SJSA1 (cell line): ENCODE data around the gene ALG1L2. TPM values are rescaled to one million over a fixed set of nuclear protein-coding genes. Genes with fewer than 3 reads are reported as not detected.
"Not testable (repeated sequence)": the region's sequence is repeated elsewhere in the genome, so short reads cannot be mapped to it uniquely, and the experiment has no call there.

Experiments used
- DNase-seq, 2 experiments: peaks; one replicate each; pipeline ENCODE4 v3.0.0-alpha.2; 2015 to 2020; ENCODE audit warnings: low spot score in 2 of 2, low read depth in 1 of 2
- H3K27ac ChIP-seq: fragments of 250-450 bp; sonication (Bioruptor Pico); 2 replicates; pipeline ENCODE4 v1.5.1; 2020; ENCODE audit warnings: mild to moderate bottlenecking, moderate library complexity
- H3K27me3 ChIP-seq: fragments of 250-450 bp; sonication (Bioruptor Pico); replicated peaks from 2 replicates; pipeline ENCODE4 v1.5.1; 2020; ENCODE audit warnings: mild to moderate bottlenecking, moderate library complexity
- H3K36me3 ChIP-seq: fragments of 250-450 bp; sonication (Bioruptor Pico); 2 replicates; pipeline ENCODE4 v1.5.1; 2020; ENCODE audit warnings: mild to moderate bottlenecking
- H3K4me1 ChIP-seq: fragments of 250-450 bp; sonication (Bioruptor Pico); replicated peaks from 2 replicates; pipeline ENCODE4 v1.6.1; 2021; ENCODE audit warnings: mild to moderate bottlenecking
- H3K4me3 ChIP-seq: fragments of 250-450 bp; sonication (Bioruptor Pico); 2 replicates; pipeline ENCODE4 v1.5.1; 2020; ENCODE audit warnings: mild to moderate bottlenecking
- H3K9me3 ChIP-seq: fragments of 250-450 bp; sonication (Bioruptor Pico); replicated peaks from 2 replicates; pipeline ENCODE4 v1.5.1; 2020; ENCODE audit warnings: mild to moderate bottlenecking
- total RNA-seq: library from RNA; depleted of rRNA; stranded (reverse); fragments of >200 nt; shearing (Covaris generic); gene quantifications from 2 replicates; pipeline ENCODE4 v1.2.3, GENCODE V29; 2014

Gene ALG1L2
- total RNA-seq, 1 experiment from 2014 or later: 1.8 TPM

DNA sequence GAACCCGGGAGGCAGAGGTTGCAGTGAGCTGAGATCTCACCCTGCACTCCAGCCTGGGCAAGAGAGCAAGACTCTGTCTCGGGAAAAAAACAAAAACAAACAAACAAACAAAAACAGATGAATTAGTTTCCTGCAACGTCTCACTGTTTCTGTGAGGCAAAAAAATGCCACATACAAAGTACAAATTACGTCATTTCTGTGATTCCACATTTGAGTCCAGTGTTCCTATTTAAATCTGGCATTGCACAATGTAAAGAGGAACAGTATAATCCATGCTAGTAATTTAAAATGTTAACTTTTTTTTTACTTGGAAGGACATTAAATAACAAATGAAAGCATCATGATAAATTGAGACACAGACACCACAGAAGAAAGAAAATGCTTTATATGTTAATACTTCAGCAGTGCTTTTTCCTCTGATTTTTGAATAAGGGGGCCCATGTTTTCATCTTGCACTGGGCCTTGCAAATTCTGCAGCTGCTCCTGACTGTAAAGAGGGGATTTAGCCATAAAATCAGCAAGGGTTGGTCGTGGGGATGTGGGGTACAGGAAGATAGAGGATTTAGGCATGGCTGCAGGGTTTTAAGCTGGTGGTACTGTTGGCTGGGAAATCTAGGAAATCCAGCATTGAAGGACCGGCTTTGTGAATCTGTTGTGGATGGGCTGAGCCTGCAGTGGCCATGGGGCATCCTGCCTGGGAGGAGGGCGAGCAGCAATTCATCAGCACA is 1.9 kb downstream of the ALG1L2 start:
- not testable (repeated sequence) for H3K27me3 ChIP-seq, H3K36me3 ChIP-seq, DNase-seq, H3K9me3 ChIP-seq, H3K4me3 ChIP-seq, H3K27ac ChIP-seq, H3K4me1 ChIP-seq

DNA sequence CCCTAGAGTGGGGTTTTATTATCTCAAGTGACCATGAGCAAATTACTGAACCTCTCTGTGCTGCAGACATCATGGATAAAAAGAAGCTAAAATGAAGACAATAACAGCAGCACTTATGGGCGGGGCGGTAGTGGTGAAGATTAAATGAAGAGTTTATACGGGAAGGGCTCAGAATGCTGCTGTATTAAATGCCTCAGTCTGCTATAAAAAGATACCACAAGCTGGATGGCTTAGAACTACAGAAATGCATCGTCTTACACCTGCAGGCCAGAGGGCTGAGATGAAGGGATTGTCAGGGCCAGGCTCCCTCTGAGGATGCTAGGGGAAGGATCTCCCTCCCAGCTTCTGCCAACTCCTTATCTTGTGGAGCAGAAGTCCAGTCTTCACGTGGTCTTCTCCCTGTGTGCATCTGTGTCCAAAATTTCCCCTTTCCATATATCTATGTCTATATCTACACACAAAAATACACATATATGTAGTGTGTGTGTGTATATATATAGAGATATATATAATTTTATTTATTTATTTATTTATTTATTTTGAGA is 2.9 kb downstream of the ALG1L2 start:
- Histone ChIP-seq H3K27me3 (no peaks in the 10 kb centered on the region), H3K4me3 (no peak overlapping the region), H3K36me3 (no peaks in the 10 kb centered on the region), H3K4me1 (no peaks in the 10 kb centered on the region), H3K9me3 (no peaks in the 10 kb centered on the region), H3K27ac (no peak overlapping the region)
- DNase-seq: no peak

DNA sequence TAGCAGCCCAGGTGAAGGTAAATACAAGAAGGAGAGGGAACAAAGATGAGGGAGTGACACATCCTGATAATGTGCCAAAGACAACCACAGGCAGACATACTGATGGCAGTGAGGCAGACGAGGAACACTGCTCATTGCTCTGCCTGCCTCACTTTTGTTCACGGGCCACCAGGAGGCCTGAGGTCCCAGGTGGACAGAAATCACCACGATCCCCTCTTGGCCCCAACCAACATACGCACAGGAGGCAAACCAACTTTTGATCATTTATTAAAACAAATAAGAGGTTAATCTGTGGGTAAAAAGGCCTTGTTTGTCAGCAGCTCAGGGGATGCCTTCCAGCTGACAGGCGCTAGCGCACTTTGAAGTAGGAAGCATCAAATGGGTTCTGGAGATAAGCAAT is 4.2 kb downstream of the ALG1L2 start:
- Histone ChIP-seq H3K36me3 (no peaks in the 10 kb centered on the region), H3K27me3 (no peaks in the 10 kb centered on the region), H3K4me1 (no peaks in the 10 kb centered on the region), H3K9me3 (no peaks in the 10 kb centered on the region), H3K27ac (no peak overlapping the region), H3K4me3 (no peak overlapping the region)
- no peak for DNase-seq

DNA sequence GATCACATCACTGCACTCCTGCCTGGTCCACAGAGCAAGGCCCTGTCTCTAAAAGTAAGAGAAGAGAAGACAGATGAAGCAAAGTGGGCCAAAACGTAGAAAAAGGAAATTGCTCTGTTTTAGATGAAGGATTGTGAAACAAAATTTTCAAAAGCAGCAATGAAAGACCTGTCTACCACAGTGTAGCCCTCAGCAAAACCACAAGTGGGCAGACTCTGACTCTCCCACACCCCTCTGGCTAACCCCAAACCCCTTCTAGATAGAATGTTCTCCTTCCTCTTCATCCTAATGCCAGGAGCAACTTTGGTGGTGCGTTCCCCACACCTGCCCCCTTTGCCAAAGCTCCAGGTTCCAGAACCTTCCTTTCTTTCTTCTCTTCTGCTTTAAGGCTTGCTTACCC is 5.0 kb downstream of the ALG1L2 start:
- H3K27ac ChIP-seq, H3K27me3 ChIP-seq, H3K9me3 ChIP-seq, H3K4me1 ChIP-seq, H3K36me3 ChIP-seq, H3K4me3 ChIP-seq, DNase-seq: not testable (repeated sequence)

DNA sequence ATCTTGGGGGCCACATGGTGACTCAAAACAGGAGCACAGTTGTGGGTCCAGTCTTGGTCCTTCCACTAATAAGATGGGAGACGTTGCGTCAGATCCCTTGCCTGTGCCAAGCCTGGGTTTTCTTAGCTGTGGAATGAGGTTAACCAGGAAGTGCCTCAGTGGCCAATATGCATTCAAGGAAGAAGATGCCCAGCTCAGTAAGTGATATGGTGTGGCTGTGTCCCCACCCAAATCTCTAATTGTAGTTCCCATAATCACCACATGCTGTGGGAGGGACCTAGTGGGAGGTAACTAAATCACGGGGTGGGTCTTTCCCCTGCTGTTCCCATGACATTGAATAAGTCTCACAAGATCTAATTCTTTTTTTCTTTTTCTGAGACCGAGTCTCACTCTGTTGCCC is 6.4 kb downstream of the ALG1L2 start:
- DNase-seq: no peak
- no peaks in the 10 kb centered on the region for H3K4me1 ChIP-seq
- H3K4me3 ChIP-seq: no peak overlapping the region
- no peaks in the 10 kb centered on the region for H3K9me3 ChIP-seq
- H3K27ac ChIP-seq: no peak overlapping the region
- H3K36me3 ChIP-seq: no peaks in the 10 kb centered on the region
- no peaks in the 10 kb centered on the region for H3K27me3 ChIP-seq

DNA sequence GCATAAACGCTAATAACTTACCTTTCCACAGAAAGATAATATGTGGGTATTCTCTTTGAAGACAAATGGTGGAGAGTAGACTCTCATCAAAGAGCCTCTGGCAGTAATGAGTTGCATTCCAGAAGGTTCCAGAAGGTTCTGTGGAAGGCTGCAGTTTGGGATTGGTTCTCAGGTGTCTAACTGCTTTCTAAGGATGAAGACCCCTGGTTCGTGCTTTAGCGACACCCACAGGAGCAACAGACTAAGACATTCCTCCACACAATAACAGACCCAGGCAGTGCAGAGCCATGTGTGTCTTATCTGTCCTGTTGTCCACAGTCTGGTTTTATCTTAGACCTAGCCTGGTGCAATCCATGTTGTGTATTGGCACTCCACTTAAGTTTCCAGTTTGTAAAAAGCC is 9.1 kb downstream of the ALG1L2 start:
- H3K27me3 ChIP-seq, H3K27ac ChIP-seq, H3K4me3 ChIP-seq, H3K9me3 ChIP-seq, H3K4me1 ChIP-seq, H3K36me3 ChIP-seq, DNase-seq: not testable (repeated sequence)

DNA sequence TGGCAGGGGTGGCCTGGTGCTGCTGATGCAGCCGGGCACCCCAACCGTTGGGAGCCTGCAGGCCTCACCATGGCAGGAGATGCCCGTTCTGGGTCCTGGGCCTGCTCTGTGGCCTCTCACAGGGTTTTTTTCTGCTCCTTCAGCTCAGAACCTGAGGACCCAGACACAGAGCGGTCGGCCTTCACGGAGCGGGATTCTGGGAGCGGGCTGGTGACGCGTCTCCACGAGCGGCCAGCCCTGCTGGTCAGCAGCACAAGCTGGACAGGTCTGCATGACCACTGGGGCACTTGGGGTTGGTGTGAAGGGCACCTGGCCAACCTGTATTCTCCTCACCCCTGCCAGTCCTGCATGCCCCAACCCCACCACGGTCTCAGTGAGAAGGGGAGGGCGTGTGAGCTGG is 10.3 kb downstream of the ALG1L2 start:
- Histone ChIP-seq H3K36me3 (no peaks in the 10 kb centered on the region), H3K4me3 (no peak overlapping the region), H3K27me3 (no peaks in the 10 kb centered on the region), H3K4me1 (no peaks in the 10 kb centered on the region), H3K27ac (no peak overlapping the region), H3K9me3 (no peaks in the 10 kb centered on the region)
- no peak for DNase-seq

DNA sequence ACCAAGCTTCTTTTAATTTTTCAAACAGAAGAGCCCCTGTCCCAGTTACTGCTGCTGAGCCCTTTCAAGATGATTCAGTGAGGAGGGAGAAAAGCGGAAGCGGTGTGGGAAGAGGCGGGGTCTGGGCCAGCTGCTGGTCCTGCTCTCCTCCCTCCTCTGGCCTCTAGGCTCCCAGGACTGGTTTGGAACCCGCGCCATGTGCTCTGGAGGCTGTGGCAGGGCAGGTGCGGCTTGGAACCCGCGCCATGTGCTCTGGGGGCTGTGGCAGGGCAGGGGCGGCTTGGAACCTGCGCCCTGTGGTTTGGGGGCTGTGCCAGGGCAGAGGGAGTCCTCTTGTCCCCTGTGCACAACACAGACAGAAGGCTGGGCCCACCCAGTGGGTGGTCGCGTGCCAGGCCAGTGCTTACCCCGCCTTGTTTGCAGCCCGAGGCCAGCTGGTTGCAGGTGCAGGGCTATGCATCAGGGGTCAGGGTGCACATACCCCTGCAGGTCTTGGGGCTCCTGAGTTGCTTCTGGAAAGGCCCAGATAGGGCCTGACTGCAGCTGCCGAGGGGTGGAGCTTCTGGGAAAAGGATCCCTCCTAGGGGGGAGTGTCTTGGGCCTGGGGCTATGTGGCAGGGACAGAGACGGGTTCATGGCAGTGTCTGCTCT is 12.2 kb downstream of the ALG1L2 start:
- H3K4me1 ChIP-seq: no peaks in the 10 kb centered on the region
- DNase-seq: no peak
- H3K4me3 ChIP-seq: no peak overlapping the region
- H3K27ac ChIP-seq: no peak overlapping the region
- H3K27me3 ChIP-seq: no peaks in the 10 kb centered on the region
- H3K36me3 ChIP-seq: no peaks in the 10 kb centered on the region
- no peaks in the 10 kb centered on the region for H3K9me3 ChIP-seq

DNA sequence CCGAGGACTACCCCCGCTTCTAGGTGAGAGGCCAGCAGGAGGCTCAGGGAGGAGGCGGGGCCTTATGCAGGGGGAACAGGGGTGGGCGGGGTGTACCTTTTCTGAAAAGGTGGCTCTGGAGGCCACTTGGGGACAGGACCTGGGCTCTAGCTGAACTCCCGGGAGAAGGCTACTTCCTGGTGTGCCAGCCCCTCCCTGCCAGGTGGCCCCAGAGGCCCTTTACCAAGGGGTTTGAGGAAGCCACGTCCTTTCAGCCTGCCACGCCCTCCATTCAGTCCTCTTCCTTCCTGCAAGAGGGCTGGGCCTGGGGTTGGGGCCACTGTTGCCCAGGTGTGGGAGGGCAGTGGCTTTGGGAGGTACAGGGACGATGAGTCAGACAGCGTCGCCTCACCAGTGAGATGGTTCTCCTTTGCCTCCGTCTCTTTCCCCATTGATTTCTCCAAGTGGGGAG is 12.9 kb downstream of the ALG1L2 start:
- not testable (repeated sequence) for H3K27ac ChIP-seq, H3K27me3 ChIP-seq, H3K4me3 ChIP-seq, DNase-seq, H3K4me1 ChIP-seq, H3K9me3 ChIP-seq, H3K36me3 ChIP-seq

DNA sequence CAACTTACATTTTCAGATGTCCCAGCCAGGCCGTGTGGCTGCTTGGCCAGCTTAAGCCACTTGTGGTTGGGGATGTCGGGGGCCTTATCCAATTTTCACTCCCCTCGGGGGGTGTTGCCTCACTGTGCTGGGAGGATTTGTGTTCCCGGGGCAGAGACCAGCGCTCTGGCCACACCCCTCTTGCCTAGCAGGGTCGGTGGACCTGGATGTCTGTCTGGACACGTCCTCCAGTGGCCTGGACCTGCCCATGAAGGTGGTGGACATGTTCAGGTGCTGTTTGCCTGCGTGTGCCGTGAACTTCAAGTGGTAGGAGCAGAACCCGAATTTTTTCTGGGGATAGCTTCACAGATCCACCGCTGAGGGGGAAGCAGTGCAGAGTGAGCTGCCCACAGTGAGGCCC is 14.2 kb downstream of the ALG1L2 start:
- H3K4me3 ChIP-seq: not testable (repeated sequence)

DNA sequence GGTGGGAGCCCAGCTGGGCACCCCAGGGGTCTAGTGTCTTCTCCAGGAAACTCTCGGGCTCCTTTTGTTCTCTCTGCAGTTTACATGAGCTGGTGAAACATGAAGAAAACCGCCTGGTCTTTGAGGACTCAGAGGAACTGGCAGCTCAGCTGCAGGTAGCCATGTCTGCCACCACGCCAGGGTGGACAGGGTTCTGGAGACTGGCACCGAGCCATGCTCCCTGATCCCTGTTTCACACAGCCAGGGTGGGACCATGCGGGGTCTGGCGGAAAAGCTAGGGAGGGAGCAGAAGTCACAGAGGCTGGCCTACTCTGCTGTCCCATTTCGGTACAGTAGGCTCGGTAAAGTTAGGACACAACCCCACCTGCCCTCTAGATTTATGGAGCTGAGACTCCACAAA is 15.5 kb downstream of the ALG1L2 start:
- H3K27ac ChIP-seq, DNase-seq, H3K4me1 ChIP-seq, H3K9me3 ChIP-seq, H3K36me3 ChIP-seq, H3K27me3 ChIP-seq, H3K4me3 ChIP-seq: not testable (repeated sequence)

More for the DNA sequence above, 14.2 kb downstream of the ALG1L2 start:
- not testable (repeated sequence) for H3K9me3 ChIP-seq, H3K27ac ChIP-seq, H3K4me1 ChIP-seq, H3K36me3 ChIP-seq, H3K27me3 ChIP-seq, DNase-seq

DNA sequence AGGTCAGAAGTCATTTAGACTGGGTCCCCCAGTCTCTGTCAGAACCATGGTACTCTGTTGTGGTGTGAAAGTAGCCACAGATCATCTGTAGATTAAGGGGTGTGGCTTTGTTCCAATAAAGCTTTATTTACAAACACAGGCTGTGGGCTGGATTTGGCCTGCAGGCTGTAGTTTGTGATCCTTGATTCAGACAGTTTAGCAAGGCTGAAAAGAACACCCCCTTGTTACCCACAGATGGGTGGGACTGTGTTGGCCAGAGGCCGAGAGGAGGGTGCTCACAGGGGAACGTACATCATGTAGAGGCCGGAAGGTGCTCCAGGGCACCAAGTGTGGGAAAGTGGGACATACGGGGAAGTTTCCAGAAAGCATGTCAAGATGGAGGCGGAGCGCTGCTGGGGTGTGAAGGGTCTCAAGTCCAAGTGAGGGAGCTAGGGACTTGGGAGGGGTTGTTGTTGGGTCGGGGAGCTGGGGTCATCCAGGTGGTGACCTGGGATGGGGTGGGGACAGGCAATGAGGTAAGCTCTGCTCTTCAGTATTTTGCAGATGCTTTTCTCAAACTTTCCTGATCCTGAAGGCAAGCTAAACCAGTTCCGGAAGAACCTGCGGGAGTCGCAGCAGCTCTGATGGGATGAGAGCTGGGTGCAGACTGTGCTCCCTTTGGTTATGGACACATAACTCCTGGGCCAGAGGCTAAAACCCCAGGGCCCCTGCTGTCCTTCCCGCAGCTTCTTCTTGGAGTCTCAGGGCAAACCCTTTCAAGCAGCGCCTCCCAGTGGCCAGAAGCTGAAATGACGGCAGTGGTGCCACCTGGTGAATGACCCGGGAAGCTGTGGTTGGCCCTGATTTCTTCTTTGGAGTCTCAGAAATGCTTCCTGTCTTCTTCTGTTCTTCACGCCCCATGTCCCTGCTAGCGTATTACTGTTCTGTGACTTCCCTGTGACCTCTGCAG is 16.3 kb downstream of the ALG1L2 start:
- H3K36me3 ChIP-seq, H3K4me3 ChIP-seq, H3K27me3 ChIP-seq, H3K27ac ChIP-seq, H3K9me3 ChIP-seq, H3K4me1 ChIP-seq, DNase-seq: not testable (repeated sequence)

DNA sequence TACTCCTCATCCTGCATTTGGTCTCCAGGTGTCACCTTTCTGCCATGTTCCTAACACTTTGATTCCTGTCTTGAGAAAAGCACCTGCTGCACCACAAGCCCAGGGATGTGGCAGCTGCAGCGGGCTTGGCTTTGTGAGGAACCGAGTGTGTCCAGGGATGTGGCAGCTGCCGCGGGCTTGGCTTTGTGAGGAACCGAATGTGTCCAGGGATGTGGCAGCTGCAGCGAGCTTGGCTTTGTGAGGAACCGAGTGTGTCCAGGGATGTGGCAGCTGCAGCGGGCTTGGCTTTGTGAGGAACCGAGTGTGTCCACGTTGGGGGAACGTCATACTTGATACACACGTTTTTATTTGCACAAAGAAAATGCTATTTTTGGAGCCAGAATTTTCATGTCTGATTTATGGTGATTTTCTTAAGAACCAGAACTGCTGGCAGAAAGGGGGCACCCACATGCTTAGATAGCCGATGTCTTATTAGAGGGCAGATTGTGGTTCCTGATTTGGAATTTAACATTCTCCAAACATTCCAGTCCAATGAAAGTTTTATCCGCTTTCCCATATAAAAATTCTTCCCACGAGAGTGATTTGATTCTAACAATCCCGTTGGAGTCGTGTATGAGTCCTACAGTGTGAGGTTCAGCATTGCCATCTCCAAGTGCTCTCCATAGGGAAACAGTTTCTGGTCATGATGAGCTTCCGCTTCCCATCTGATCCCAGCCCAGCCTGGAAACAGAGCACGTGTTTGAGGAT is 17.2 kb downstream of the ALG1L2 start:
- not testable (repeated sequence) for H3K27ac ChIP-seq

More for the DNA sequence above, 17.2 kb downstream of the ALG1L2 start:
- not testable (repeated sequence) for H3K4me1 ChIP-seq, H3K36me3 ChIP-seq, H3K4me3 ChIP-seq, H3K27me3 ChIP-seq, DNase-seq, H3K9me3 ChIP-seq
